IPS-18a (cell line): ENCODE measurements around the gene MRPS18B.

ENCODE experiments used
- H3K27ac ChIP-seq: one replicate; pipeline ENCODE4 v1.5.1; 2013; ENCODE audit warnings: low read length
- H3K27me3 ChIP-seq: one replicate; pipeline ENCODE4 v1.6.1; 2013; ENCODE audit warnings: mild to moderate bottlenecking, low read length; ENCODE audit not compliant: control insufficient read depth, insufficient read depth
- H3K36me3 ChIP-seq: one replicate; pipeline ENCODE4 v1.6.1; 2013; ENCODE audit warnings: low read depth, low read length; ENCODE audit not compliant: control insufficient read depth
- H3K4me1 ChIP-seq: one replicate; pipeline ENCODE4 v1.6.1; 2013; ENCODE audit warnings: low read depth, low read length; ENCODE audit not compliant: control insufficient read depth
- H3K4me3 ChIP-seq: one replicate; pipeline ENCODE4 v1.5.1; 2013; ENCODE audit warnings: low read length
- H3K9ac ChIP-seq: one replicate; pipeline ENCODE4 v1.6.1; 2013; ENCODE audit warnings: mild to moderate bottlenecking, low read length, moderate library complexity
- H3K9me3 ChIP-seq: one replicate; pipeline ENCODE4 v1.6.1; 2013; ENCODE audit warnings: low read depth, low read length; ENCODE audit not compliant: control insufficient read depth

The MRPS18B gene

DNA sequence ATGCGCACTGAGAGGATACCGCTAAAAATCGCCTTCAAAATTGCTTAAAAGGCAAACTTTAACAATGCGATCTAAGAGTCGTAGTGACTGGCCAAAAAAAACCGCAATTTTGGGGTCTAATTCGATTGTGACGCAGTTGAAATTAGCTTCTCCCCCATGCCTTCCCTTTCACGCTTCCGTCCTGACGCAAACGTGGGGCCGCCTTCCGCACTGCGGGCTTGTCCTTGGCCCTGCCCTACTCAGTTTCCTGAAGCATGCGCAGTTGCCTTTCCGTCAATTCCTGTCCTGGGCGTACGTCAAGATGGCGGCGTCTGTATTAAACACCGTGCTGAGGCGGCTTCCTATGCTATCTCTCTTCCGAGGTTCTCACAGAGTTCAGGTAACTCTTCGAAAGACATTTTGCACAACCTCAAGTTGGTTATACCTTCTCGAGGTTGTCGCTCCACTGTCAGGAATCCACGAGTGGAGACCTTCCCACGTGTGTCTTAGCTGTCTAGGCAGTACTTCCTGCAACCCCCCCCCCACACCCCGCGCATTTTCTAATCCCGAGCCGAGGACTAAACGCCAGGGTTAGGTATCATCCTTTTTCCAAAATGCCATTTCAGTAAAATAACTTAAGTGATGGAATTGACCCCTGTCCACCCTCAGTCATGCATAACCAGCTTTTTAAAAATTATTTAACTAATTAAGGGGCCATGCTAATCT, at the start of gene MRPS18B:
Gene MRPS18B (plus strand): TSS at position 276 of the 705 bp plus-strand sequence. CDS start 26 bp downstream, at position 302.
- H3K4me3 ChIP-seq: peak within 1 kb of the TSS; percentile 96
- H3K9ac ChIP-seq: peak within 1 kb of the TSS; percentile 97
- H3K27ac ChIP-seq: peak within 1 kb of the TSS; percentile 97
- H3K27me3 ChIP-seq: no peaks in the 10 kb centered on the region
- H3K9me3 ChIP-seq: no peaks in the 10 kb centered on the region
- peaks cover 23% of the 10 kb centered on the region for H3K36me3 ChIP-seq
- peaks cover 10% of the 10 kb centered on the region for H3K4me1 ChIP-seq

DNA sequence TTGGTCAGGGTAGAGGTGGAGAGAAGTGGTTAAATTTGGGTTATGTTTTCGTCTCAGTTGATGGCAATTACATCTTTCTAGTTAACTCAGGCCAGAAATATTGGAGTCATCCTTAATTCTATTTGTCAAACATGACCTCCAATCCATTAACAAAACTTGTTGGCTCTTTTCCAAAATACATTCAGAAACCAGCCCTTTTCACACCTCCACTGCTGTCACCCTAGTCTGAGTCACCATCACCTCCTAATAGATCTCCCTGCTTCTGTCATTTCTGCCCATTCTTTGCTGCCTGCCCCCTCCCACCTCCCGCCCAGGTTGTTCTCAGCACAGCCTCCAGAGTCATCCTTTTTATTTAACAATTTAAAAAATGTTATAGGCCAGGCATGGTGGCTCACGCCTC, 49.4 kb upstream of the MRPS18B start:
- Histone ChIP-seq H3K27me3 (peaks cover 12% of the 10 kb centered on the region), H3K4me1 (peaks cover 5% of the 10 kb centered on the region), H3K9me3 (no peaks in the 10 kb centered on the region), H3K36me3 (peaks cover 1% of the 10 kb centered on the region), H3K27ac (no peak overlapping the region), H3K9ac (no peak overlapping the region), H3K4me3 (no peak overlapping the region)

DNA sequence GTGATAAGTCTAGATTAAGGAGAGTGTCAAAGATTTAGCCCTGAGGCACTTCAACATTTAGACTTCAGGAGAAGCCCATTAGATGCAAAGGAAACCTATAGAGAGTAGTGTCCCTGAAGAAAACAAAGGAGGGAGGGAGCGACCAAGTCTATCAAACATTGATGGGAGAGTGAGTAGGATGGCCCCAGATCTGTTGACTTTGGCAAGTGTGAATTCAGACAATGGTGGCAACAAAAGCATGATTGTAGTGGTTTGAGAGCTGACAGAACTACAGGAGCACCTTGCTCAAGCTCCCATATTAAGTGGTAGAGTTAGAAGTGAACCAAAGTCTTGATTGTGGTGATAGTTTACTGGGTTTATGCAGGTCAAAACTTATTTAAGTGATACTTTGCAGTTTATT, 47.4 kb upstream of the MRPS18B start:
- Histone ChIP-seq H3K9ac (no peak overlapping the region), H3K27ac (no peak overlapping the region), H3K27me3 (peaks cover 12% of the 10 kb centered on the region), H3K4me1 (peaks cover 5% of the 10 kb centered on the region), H3K36me3 (no peaks in the 10 kb centered on the region), H3K9me3 (no peaks in the 10 kb centered on the region), H3K4me3 (peak overlapping the region; percentile 82)

DNA sequence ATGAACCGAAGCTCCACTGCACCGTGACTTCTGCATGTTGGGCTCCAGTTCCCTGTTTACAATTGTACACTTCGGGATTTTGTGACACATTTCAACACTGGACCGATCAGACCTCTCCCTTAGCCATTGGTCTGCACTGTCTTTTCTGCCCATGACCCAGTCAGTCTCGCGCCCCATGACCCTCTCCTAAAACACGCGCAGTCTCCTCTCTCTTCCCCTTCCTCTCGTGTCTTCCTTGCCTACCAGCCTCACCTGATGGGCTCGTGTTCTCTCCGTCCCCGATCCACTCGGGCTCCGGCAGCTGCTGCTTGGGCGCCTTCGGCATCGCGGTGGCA, 46.9 kb upstream of the MRPS18B start:
- Histone ChIP-seq H3K4me1 (peaks cover 5% of the 10 kb centered on the region), H3K9me3 (no peaks in the 10 kb centered on the region), H3K27me3 (peaks cover 12% of the 10 kb centered on the region), H3K36me3 (peaks cover 4% of the 10 kb centered on the region), H3K27ac (no peak overlapping the region), H3K9ac (peak overlapping the region; percentile 89), H3K4me3 (peak overlapping the region; percentile 82)

DNA sequence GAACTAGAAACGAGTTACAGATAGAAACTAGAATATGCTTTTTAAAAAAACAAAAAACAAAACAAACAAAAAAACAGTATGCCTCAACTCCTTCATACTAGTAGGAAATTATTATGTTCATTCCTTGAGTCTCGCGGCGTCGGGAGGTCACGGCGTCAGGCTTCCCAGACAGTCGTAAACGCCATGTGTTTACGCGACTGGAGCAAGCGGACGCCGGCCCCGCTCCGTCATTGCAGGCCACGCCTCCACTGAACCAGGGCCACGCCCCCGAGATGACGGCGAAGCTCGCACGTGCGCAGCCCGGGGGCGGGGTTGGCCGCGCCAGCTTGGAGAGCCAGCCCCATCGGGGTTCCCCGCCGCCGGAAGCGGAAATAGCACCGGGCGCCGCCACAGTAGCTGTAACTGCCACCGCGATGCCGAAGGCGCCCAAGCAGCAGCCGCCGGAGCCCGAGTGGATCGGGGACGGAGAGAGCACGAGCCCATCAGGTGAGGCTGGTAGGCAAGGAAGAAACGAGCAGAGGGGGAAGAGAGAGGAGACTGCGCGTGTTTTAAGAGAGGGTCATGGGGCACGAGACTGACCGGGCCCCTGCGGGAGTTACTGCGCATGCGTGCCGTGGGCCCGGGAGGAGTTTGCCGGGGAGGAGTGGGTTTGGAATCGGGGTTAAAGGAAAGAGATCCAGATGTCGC, 46.4 kb upstream of the MRPS18B start, which contains the start of gene ABCF1:
Gene ABCF1 (plus strand): TSS at position 368 of the 687 bp plus-strand sequence. CDS start 46 bp downstream, at position 414.
- Histone ChIP-seq H3K36me3 (peaks cover 4% of the 10 kb centered on the region), H3K9ac (peak within 1 kb of the TSS; percentile 89), H3K27ac (peak within 1 kb of the TSS; percentile 86), H3K27me3 (peaks cover 12% of the 10 kb centered on the region), H3K4me1 (peaks cover 5% of the 10 kb centered on the region), H3K4me3 (peak within 1 kb of the TSS; percentile 82), H3K9me3 (no peaks in the 10 kb centered on the region)

DNA sequence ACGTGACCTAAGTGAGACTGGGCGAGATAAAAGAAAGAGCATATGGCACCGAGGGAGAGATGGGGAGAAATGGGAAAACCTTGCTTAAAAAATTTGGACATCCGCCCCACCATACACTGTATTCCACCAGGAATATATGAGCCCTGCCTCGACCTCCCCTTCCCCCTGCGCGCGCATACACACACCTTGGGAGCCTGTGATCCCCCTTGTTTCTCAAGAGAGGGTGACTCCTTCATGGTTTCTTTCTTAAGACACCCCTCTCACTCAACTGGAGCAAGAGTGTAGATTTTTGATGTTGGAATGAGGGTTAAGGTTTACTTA, 45.9 kb upstream of the MRPS18B start:
- H3K27me3 ChIP-seq: peaks cover 12% of the 10 kb centered on the region
- peak overlapping the region; percentile 89 for H3K9ac ChIP-seq
- H3K36me3 ChIP-seq: peaks cover 8% of the 10 kb centered on the region
- H3K4me3 ChIP-seq: peak overlapping the region; percentile 82
- H3K27ac ChIP-seq: peak overlapping the region; percentile 86
- H3K4me1 ChIP-seq: peaks cover 5% of the 10 kb centered on the region
- no peaks in the 10 kb centered on the region for H3K9me3 ChIP-seq

DNA sequence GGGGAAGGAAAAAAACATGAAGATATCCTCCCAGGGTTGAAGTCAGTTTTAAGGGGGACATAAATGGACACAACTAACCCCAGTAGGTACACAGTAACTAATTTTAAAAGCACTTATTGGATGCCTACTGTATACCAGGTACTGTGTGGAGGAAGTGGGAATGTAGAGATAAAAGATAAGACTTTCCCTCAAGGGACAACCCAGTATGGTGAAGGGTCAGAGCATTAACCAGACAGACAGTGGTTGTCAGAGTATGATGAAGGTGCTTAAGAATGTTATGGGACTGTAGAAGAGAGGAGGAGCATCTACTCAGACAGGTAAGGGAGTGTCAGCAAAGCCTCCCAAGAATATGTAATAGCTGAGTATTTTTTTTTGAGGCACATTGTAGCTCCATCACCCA, 45.5 kb upstream of the MRPS18B start:
- Histone ChIP-seq H3K27me3 (peaks cover 12% of the 10 kb centered on the region), H3K4me3 (peak overlapping the region; percentile 82), H3K36me3 (peaks cover 12% of the 10 kb centered on the region), H3K27ac (no peak overlapping the region), H3K4me1 (peaks cover 5% of the 10 kb centered on the region), H3K9ac (peak overlapping the region; percentile 89), H3K9me3 (no peaks in the 10 kb centered on the region)

DNA sequence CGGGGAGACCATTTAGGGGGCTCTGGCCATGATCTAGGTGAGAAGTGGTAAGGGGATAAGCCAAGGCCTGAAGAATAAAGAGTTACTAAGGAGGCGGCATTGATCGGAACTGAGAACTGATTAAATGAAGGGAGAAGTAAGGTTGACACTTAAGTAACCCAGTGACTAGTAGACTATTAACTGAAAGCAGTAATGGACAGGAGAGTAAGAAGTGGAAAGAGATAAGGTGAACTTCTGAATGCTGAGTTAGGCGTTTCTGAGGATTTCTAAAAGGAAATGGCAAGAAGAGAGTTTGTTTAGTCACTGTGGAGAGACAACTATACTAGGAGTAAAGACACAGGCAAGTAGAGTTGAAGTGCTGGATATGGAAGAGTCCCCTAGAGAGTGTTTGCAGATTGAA, 44.5 kb upstream of the MRPS18B start:
- no peak overlapping the region for H3K9ac ChIP-seq
- H3K27me3 ChIP-seq: peaks cover 12% of the 10 kb centered on the region
- no peak overlapping the region for H3K4me3 ChIP-seq

DNA sequence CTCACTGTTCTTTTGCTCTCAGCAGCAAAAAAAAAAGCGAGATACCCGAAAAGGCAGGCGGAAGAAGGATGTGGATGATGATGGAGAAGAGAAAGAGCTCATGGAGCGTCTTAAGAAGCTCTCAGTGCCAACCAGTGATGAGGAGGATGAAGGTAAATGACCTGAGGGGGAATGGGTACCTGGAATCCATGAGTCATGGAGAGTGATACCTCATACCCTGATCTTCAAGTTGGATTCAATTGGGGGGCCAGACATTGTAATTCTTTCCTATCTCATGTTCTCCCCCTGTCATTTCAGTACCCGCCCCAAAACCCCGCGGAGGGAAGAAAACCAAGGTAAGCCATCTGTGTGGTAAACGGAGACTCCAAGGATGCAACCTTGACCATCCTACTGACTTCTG, 39.6 kb upstream of the MRPS18B start:
- no peaks in the 10 kb centered on the region for H3K9me3 ChIP-seq
- H3K4me3 ChIP-seq: no peak overlapping the region
- no peak overlapping the region for H3K9ac ChIP-seq
- H3K36me3 ChIP-seq: peaks cover 66% of the 10 kb centered on the region
- no peaks in the 10 kb centered on the region for H3K4me1 ChIP-seq
- no peaks in the 10 kb centered on the region for H3K27me3 ChIP-seq
- no peak overlapping the region for H3K27ac ChIP-seq

More for the DNA sequence above, 44.5 kb upstream of the MRPS18B start:
- H3K9me3 ChIP-seq: no peaks in the 10 kb centered on the region
- no peak overlapping the region for H3K27ac ChIP-seq
- H3K4me1 ChIP-seq: peaks cover 5% of the 10 kb centered on the region
- peaks cover 21% of the 10 kb centered on the region for H3K36me3 ChIP-seq

DNA sequence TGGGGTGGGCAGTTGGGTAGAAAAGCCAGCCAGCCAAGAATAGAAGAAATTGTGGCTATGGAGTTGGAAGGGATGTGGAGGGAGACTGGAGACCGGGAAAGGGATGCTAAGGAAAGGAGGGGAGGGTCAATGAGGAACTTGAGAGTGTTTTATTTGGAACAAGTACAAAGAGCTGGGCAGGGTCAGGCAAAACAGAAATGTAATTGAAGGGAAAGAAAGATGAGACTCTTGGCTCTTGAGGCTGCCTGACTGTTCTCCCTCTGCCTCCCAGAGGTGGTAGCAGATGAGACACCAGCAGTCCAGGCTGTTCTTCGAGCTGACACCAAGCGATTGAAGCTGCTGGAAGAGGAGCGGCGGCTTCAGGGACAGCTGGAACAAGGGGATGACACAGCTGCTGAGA, 33.7 kb upstream of the MRPS18B start:
- no peak overlapping the region for H3K27ac ChIP-seq
- H3K9me3 ChIP-seq: no peaks in the 10 kb centered on the region
- no peaks in the 10 kb centered on the region for H3K4me1 ChIP-seq
- peaks cover 90% of the 10 kb centered on the region for H3K36me3 ChIP-seq
- no peak overlapping the region for H3K4me3 ChIP-seq
- H3K9ac ChIP-seq: no peak overlapping the region
- no peaks in the 10 kb centered on the region for H3K27me3 ChIP-seq

DNA sequence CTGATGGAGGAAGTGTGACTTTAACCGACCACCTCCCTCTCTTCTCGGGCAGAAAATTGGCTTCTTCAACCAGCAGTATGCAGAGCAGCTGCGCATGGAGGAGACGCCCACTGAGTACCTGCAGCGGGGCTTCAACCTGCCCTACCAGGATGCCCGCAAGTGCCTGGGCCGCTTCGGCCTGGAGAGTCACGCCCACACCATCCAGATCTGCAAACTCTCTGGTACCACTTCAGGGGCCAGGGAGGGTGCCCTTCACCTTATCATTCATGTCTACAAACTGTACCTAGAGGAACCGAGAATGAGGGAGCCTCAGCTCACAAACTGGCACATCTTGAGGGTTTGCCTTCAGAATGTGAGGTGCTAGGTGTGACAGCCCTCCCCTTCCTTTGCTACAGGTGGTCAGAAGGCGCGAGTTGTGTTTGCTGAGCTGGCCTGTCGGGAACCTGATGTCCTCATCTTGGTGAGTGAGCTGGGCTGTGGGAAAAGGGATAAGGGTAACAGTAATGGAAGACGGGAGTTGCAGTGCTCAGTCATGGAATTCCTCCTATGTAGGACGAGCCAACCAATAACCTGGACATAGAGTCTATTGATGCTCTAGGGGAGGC, 27.8 kb upstream of the MRPS18B start:
- no peak overlapping the region for H3K27ac ChIP-seq

More for the DNA sequence above, 27.8 kb upstream of the MRPS18B start:
- Histone ChIP-seq H3K9me3 (no peaks in the 10 kb centered on the region), H3K36me3 (peaks cover 87% of the 10 kb centered on the region), H3K27me3 (no peaks in the 10 kb centered on the region), H3K4me1 (no peaks in the 10 kb centered on the region), H3K4me3 (no peak overlapping the region), H3K9ac (no peak overlapping the region)
